Measurements from ENCODE around the gene GABRG3.

GRCh38 chr15:27361438-27361837 is 390.5 kb downstream of the GABRG3 start:
- TF ChIP-seq CTCF (IDR thresholded peaks at IDR 0.05) (no peak), POLR2AphosphoS5 (IDR thresholded peaks at IDR 0.05) (no peak)
